H1 (cell line): ENCODE results near the gene TUBGCP3. TPM values are rescaled to one million over a fixed set of nuclear protein-coding genes. Genes with fewer than 3 reads are reported as not detected.

Experiments used
- CTCF ChIA-PET: fragments of 300-600 bp; sonication (Branson Sonifier 250); formaldehyde crosslinking; loops from one replicate; lab custom pipeline; 2021; ENCODE audit not compliant: partially characterized antibody; lab: Charles Lee
- POLR2A ChIA-PET: fragments of 300-600 bp; sonication (Branson Sonifier 250); formaldehyde crosslinking; loops from one replicate; lab custom pipeline; 2021; ENCODE audit warnings: inconsistent platforms; ENCODE audit not compliant: partially characterized antibody; lab: Charles Lee
- DNase-seq, 2 experiments: peaks; one replicate each; pipeline versions ENCODE4 v3.0.0 to v3.0.0-alpha.2; 2010 to 2022; ENCODE audit warnings: low spot score in 2 of 2, low read depth in 1 of 2, mixed read lengths in 1 of 2
- FAIRE-seq: peaks from 2 replicates; lab custom pipeline; 2011; peaks lifted over from hg19 to GRCh38; lab: Jason Lieb, UNC
- H2AFZ ChIP-seq: 2 replicates; pipeline ENCODE4 v1.8.1; 2012; ENCODE audit warnings: low read length, inconsistent platforms
- H2AK5ac ChIP-seq: 2 replicates; pipeline ENCODE4 v1.6.1; 2013; ENCODE audit warnings: low read depth, low read length
- H2BK120ac ChIP-seq: replicated peaks from 2 replicates; pipeline ENCODE3; 2013; ENCODE audit warnings: low read depth, low read length, inconsistent platforms
- H2BK12ac ChIP-seq: 2 replicates; pipeline ENCODE4 v1.6.1; 2013; ENCODE audit warnings: low read depth, low read length
- H2BK15ac ChIP-seq: 2 replicates; pipeline ENCODE4 v1.6.1; 2013; ENCODE audit warnings: low read length
- H2BK20ac ChIP-seq: 2 replicates; pipeline ENCODE4 v1.6.1; 2013; ENCODE audit warnings: low read length
- H2BK5ac ChIP-seq: 2 replicates; pipeline ENCODE4 v1.6.1; 2013; ENCODE audit warnings: low read depth, low read length
- H3K14ac ChIP-seq: 2 replicates; pipeline ENCODE4 v1.6.1; 2013; ENCODE audit warnings: inconsistent platforms; ENCODE audit not compliant: insufficient read length
- H3K18ac ChIP-seq: 2 replicates; pipeline ENCODE4 v1.6.1; 2013; ENCODE audit warnings: low read length; ENCODE audit errors: extremely low read depth
- H3K23ac ChIP-seq: 2 replicates; pipeline ENCODE4 v1.6.1; 2013; ENCODE audit warnings: inconsistent platforms; ENCODE audit not compliant: insufficient read length
- H3K23me2 ChIP-seq: 2 replicates; pipeline ENCODE4 v1.6.1; 2013; ENCODE audit warnings: low read depth, low read length
- H3K27ac ChIP-seq: 2 replicates; pipeline ENCODE4 v1.6.1; 2011; ENCODE audit warnings: low read depth, low read length, inconsistent platforms
- H3K27me3 ChIP-seq, 4 experiments: replicated peaks in 1 of 4; 1 replicate in 1 of 4; 2 replicates in 3 of 4; pipeline versions ENCODE4 v1.6.1 to v1.8.1; 2011 to 2013; ENCODE audit warnings: low read length in 3 of 4, mild to moderate bottlenecking in 3 of 4, inconsistent platforms in 2 of 4, mixed read lengths in 2 of 4, moderate library complexity in 1 of 4; ENCODE audit not compliant: control insufficient read depth in 3 of 4, insufficient read depth in 3 of 4; ENCODE audit errors: extremely low read depth in 1 of 4
- H3K36me3 ChIP-seq, 4 experiments: 2 replicates each; pipeline versions ENCODE4 v1.6.1 to v1.8.1; 2011 to 2013; ENCODE audit warnings: mild to moderate bottlenecking in 4 of 4, low read length in 3 of 4, moderate library complexity in 2 of 4, control low read depth in 1 of 4, inconsistent platforms in 1 of 4; ENCODE audit not compliant: insufficient read depth in 4 of 4, control insufficient read depth in 2 of 4
- H3K4ac ChIP-seq: replicated peaks from 2 replicates; pipeline ENCODE3; 2013; ENCODE audit warnings: low read length, low read depth, mixed read lengths, inconsistent platforms; ENCODE audit not compliant: insufficient read length
- H3K4me1 ChIP-seq, 4 experiments: replicated peaks in 1 of 4; 1 replicate in 1 of 4; 2 replicates in 3 of 4; pipeline versions ENCODE4 v1.6.1 to v1.8.1; 2011 to 2013; ENCODE audit warnings: low read length in 3 of 4, inconsistent platforms in 2 of 4, mixed read lengths in 1 of 4; ENCODE audit not compliant: insufficient read depth in 4 of 4, control insufficient read depth in 3 of 4
- H3K4me2 ChIP-seq, 2 experiments: 2 replicates each; pipeline versions ENCODE4 v1.6.1 to v1.8.1; 2011 to 2013; ENCODE audit warnings: low read depth in 2 of 2, low read length in 2 of 2, control low read depth in 1 of 2, inconsistent platforms in 1 of 2, mild to moderate bottlenecking in 1 of 2; ENCODE audit not compliant: insufficient read depth in 1 of 2
- H3K4me3 ChIP-seq, 4 experiments: fragments of 200-600, 300-600 bp in 1 of 4; sonication (generic), shearing (Covaris generic), sonication (Bioruptor Twin) in 1 of 4; 2 replicates each; pipeline versions ENCODE4 v1.5.1 to v1.8.1; 2011 to 2016; ENCODE audit warnings: low read length in 4 of 4, low read depth in 3 of 4, control low read depth in 2 of 4, inconsistent platforms in 2 of 4, mild to moderate bottlenecking in 2 of 4, mixed read lengths in 1 of 4, moderate library complexity in 1 of 4; ENCODE audit not compliant: insufficient read depth in 2 of 4; ENCODE audit errors: extremely low read depth in 1 of 4
- H3K56ac ChIP-seq: replicated peaks from 2 replicates; pipeline ENCODE3; 2013; ENCODE audit warnings: low read depth, mild to moderate bottlenecking, mixed read lengths, low read length, inconsistent platforms; ENCODE audit not compliant: insufficient read length
- H3K79me1 ChIP-seq: 2 replicates; pipeline ENCODE4 v1.6.1; 2013; ENCODE audit warnings: low read depth, low read length, control low read depth
- H3K79me2 ChIP-seq, 2 experiments: 2 replicates each; pipeline versions ENCODE4 v1.6.1 to v1.8.1; 2012 to 2013; ENCODE audit warnings: low read length in 2 of 2, mild to moderate bottlenecking in 2 of 2, inconsistent platforms in 1 of 2; ENCODE audit not compliant: insufficient read depth in 2 of 2, control insufficient read depth in 1 of 2
- H3K9ac ChIP-seq, 4 experiments: replicated peaks in 1 of 4; 1 replicate in 1 of 4; 2 replicates in 3 of 4; pipeline versions ENCODE4 v1.6.1 to v1.8.1; 2011 to 2013; ENCODE audit warnings: low read depth in 3 of 4, low read length in 3 of 4, control low read depth in 2 of 4, mild to moderate bottlenecking in 2 of 4, moderate library complexity in 2 of 4, inconsistent platforms in 1 of 4; ENCODE audit errors: extremely low read depth in 1 of 4
- H3K9me3 ChIP-seq, 2 experiments: 2 replicates each; pipeline versions ENCODE4 v1.6.1 to v1.8.1; 2012 to 2013; ENCODE audit warnings: mild to moderate bottlenecking in 2 of 2, moderate library complexity in 2 of 2, control low read depth in 1 of 2, inconsistent platforms in 1 of 2, low read depth in 1 of 2, low read length in 1 of 2, mixed read lengths in 1 of 2; ENCODE audit not compliant: insufficient read depth in 2 of 2
- H4K20me1 ChIP-seq, 2 experiments: replicated peaks in 1 of 2; 2 replicates each; pipeline versions ENCODE3 to v1.8.1; 2011 to 2013; ENCODE audit warnings: inconsistent platforms in 2 of 2, low read length in 2 of 2, mild to moderate bottlenecking in 1 of 2; ENCODE audit not compliant: insufficient read depth in 2 of 2, control insufficient read depth in 1 of 2
- H4K5ac ChIP-seq: 2 replicates; pipeline ENCODE4 v1.6.1; 2013; ENCODE audit warnings: low read length, low read depth, mixed read lengths, inconsistent platforms; ENCODE audit not compliant: insufficient read length
- H4K8ac ChIP-seq: 2 replicates; pipeline ENCODE4 v1.8.0; 2013; ENCODE audit warnings: mild to moderate bottlenecking, moderate library complexity, low read length, inconsistent platforms; ENCODE audit not compliant: insufficient read depth; ENCODE audit errors: extremely low read depth
- H4K91ac ChIP-seq: replicated peaks from 2 replicates; pipeline ENCODE3; 2013; ENCODE audit warnings: low read length, mixed read lengths, inconsistent platforms; ENCODE audit not compliant: insufficient read length
- ATF3 ChIP-seq: IDR thresholded peaks from 2 replicates; pipeline ENCODE4 v1.6.1; 2011; ENCODE audit warnings: low read depth, mild to moderate bottlenecking, low read length; ENCODE audit not compliant: insufficient read depth
- BRCA1 ChIP-seq: IDR thresholded peaks from 2 replicates; pipeline ENCODE4 v1.6.1; 2012; ENCODE audit warnings: low read depth, low read length, improper control_type of control experiment
- E2F6 ChIP-seq: IDR thresholded peaks from 2 replicates; pipeline ENCODE4 v1.6.1; 2012; ENCODE audit warnings: inconsistent platforms
- EP300 ChIP-seq, 2 experiments: IDR thresholded peaks; 1 replicate in 1 of 2; 2 replicates in 1 of 2; pipeline ENCODE4 v1.6.1; 2011 to 2012; ENCODE audit warnings: low read depth in 2 of 2, low read length in 2 of 2, mild to moderate bottlenecking in 2 of 2, borderline replicate concordance in 1 of 2, inconsistent platforms in 1 of 2, moderate library complexity in 1 of 2
- HDAC2 ChIP-seq, 2 experiments: fragments of 300-600 bp in 1 of 2; sonication (generic) in 1 of 2; IDR thresholded peaks; 2 replicates each; pipeline ENCODE4 v1.6.1; 2011 to 2012; ENCODE audit warnings: low read depth in 2 of 2, low read length in 2 of 2, mild to moderate bottlenecking in 2 of 2, moderate library complexity in 2 of 2, borderline replicate concordance in 1 of 2, inconsistent platforms in 1 of 2
- KDM1A ChIP-seq: fragments of 200-600, 300-600 bp; sonication (generic); IDR thresholded peaks from 2 replicates; pipeline ENCODE4 v1.7.1; 2016; ENCODE audit warnings: mild to moderate bottlenecking, low read length, borderline replicate concordance
- RNF2 ChIP-seq: fragments of 200-900, 300-1000 bp; sonication (generic); IDR thresholded peaks from 2 replicates; pipeline ENCODE4 v1.7.1; 2016; ENCODE audit warnings: borderline replicate concordance, low read depth, mild to moderate bottlenecking, antibody characterized with exemption, low read length; ENCODE audit not compliant: poor library complexity, severe bottlenecking; ENCODE audit errors: missing control alignments
- WGBS, 2 experiments: shearing (Covaris generic) in 1 of 2; methylation state at CpG; one replicate each; pipeline versions ENCODE4 v1.1.6 to v1.1.7; 2013 to 2015; ENCODE audit warnings: low lambda C conversion rate in 2 of 2, mixed read lengths in 2 of 2, inconsistent platforms in 1 of 2, low coverage in 1 of 2, missing lambda C conversion rate in 1 of 2; ENCODE audit not compliant: insufficient replicate concordance in 2 of 2, insufficient coverage in 1 of 2, insufficient read length in 1 of 2; ENCODE audit errors: extremely low coverage in 1 of 2, missing lambda C conversion rate in 1 of 2; 5-methylcytosine and 5-hydroxymethylcytosine counted together
- polyA plus RNA-seq, 7 experiments: library from polyadenylated mRNA; depleted of rRNA in 3 of 7; stranded (reverse) in 5 of 7; unstranded in 2 of 7; fragments of >200 nt in 5 of 7; fragments of 200-250 nt in 2 of 7; gene quantifications; 1 replicate in 5 of 7; 2 replicates in 1 of 7; 4 replicates in 1 of 7; pipeline versions ENCODE4 v1.2.1 to v1.2.3, GENCODE V29; 2011 to 2013; ENCODE audit warnings: missing spikeins in 2 of 7, mixed read lengths in 2 of 7
- total RNA-seq: library from RNA; stranded (reverse); fragmentation: NEBNext Ultra II Directional; extraction: Animal tissue kit (Norgen Biotek cat#: 25700); gene quantifications from 2 replicates; pipeline ENCODE4 v1.2.1, GENCODE V29; 2021
- TF ChIP-seq, protein P1 (sequence below): IDR thresholded peaks from 2 replicates; pipeline ENCODE4 v1.6.1; 2011; ENCODE audit warnings: low read length, improper control_type of control experiment

Gene TUBGCP3
- total and polyA plus RNA-seq, 2 of the 8 experiments (the other 6 are each of a cell fraction or from before 2014, with no cell fraction given), result 27.0 to 31.7 TPM

DNA sequence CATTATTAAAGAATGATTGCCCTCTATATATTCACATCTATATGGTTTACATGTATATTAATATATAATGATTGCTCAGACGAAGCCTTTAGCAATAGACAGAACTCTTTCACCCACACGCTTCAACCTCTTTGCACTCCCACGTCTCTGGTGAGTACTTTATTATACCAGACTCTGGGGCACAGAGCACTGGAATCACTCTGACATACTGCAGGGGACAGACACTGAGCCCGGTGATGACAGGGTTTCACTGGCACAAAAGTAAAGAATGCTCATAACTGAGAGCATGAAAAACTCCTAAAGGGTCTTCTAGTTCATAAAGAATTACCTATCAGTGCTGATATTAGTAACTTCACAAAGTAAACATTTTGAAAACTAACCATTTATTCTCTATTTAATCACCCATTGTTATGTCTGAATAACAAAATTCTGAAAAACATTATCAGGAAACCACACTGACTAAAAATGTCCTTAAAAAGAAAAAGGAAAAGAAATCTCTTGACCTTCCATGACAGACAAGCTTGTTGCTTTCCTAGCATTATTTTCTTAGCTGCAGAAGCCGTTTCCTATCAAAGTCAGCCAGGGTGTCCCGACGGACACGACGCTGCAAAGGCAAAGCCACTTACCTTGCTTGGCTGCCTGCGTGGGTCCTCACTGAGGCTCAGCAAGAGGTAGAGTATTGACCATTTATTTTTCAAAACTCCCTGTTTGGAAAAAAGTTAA, 29.1 kb downstream of the TUBGCP3 start:
- H3K79me1 ChIP-seq, result peaks cover 2% of the 10 kb centered on the region
- H3K27ac ChIP-seq, result no peak overlapping the region
- H3K18ac ChIP-seq, result no peak overlapping the region
- H3K4ac ChIP-seq, result no peak overlapping the region
- FAIRE-seq (no peak), DNase-seq (no peak)
- H3K23me2 ChIP-seq, result no peaks in the 10 kb centered on the region
- no peak overlapping the region for H2AK5ac ChIP-seq
- H3K56ac ChIP-seq, result no peak overlapping the region
- no peak overlapping the region for H4K91ac ChIP-seq
- H2BK20ac ChIP-seq, result no peak overlapping the region
- CTCF ChIA-PET, result interaction anchor here (0.7 to 1.5 kb wide), 3 partner anchors 10 to 47 kb away, joined by 3 to 4 read pairs (median 3); no protein-coding TSS in a partner anchor
- H2BK120ac ChIP-seq, result no peak overlapping the region
- H4K5ac ChIP-seq, result no peak overlapping the region
- H3K27me3 ChIP-seq, result no peaks in the 10 kb centered on the region
- H2BK12ac ChIP-seq, result no peak overlapping the region
- peaks cover 7 to 35% (median 24%) of the 10 kb centered on the region in 4 experiments; a peak in 7 of 8 replicates for H3K36me3 ChIP-seq
- WGBS, 2 experiments, result 92% methylated on average over 10 of the region's 10 CpGs; no CpG with 5 or more reads in 1 of the 2 experiments
- no peak overlapping the region for H2BK15ac ChIP-seq
- no peak overlapping the region for H3K4me2 ChIP-seq
- no peaks in the 10 kb centered on the region for H3K9me3 ChIP-seq
- no peak overlapping the region for H2BK5ac ChIP-seq
- peaks cover 0 to 15% of the 10 kb centered on the region in 2 experiments; a peak in 3 of 4 replicates for H3K79me2 ChIP-seq
- no peak overlapping the region for H3K23ac ChIP-seq
- no peak overlapping the region for H3K14ac ChIP-seq
- H3K4me1 ChIP-seq, result peaks cover 2 to 5% (median 3%) of the 10 kb centered on the region in 4 experiments
- H3K9ac ChIP-seq, result no peak overlapping the region
- no peak overlapping the region for H3K4me3 ChIP-seq
- no peak overlapping the region for H2AFZ ChIP-seq
- POLR2A ChIA-PET, result no interaction called here
- no peak overlapping the region for H4K8ac ChIP-seq
- H4K20me1 ChIP-seq, result peaks cover 6 to 8% of the 10 kb centered on the region in 2 experiments
- TF ChIP-seq, protein P1, sequence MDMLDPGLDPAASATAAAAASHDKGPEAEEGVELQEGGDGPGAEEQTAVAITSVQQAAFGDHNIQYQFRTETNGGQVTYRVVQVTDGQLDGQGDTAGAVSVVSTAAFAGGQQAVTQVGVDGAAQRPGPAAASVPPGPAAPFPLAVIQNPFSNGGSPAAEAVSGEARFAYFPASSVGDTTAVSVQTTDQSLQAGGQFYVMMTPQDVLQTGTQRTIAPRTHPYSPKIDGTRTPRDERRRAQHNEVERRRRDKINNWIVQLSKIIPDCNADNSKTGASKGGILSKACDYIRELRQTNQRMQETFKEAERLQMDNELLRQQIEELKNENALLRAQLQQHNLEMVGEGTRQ, result no peak
- TF ChIP-seq E2F6 (no peak), KDM1A (no peak), BRCA1 (no peak), RNF2 (no peak), ATF3 (no peak), EP300 (IDR thresholded peaks at IDR 0.05; ENCODE audit: borderline replicate concordance in 1 of 2, low read depth in 2 of 2, low read length in 2 of 2) (no peak), HDAC2 (IDR thresholded peaks at IDR 0.05; ENCODE audit: borderline replicate concordance in 1 of 2, low read depth in 2 of 2, low read length in 2 of 2) (no peak)
